Measurements from ENCODE around the gene C12orf76. TPM values are rescaled to one million over a fixed set of nuclear protein-coding genes. Genes with fewer than 3 reads are reported as not detected.

The C12orf76 gene
- total and polyA plus RNA-seq, 2 of the 4 experiments (the other 2 are of a cell fraction): 5.0 to 7.1 TPM

GRCh38 chr12:110067531-110067930 lies 19.2 kb upstream of the C12orf76 start:
- no peaks in the 10 kb centered on the region for H3K4me1 ChIP-seq (ENCODE audit: control insufficient read depth, insufficient read depth, low read length)
- H4K91ac ChIP-seq (ENCODE audit: insufficient read depth, low read depth, low read length): no peak overlapping the region
- ChIA-PET CTCF (no interaction called here), POLR2A (ENCODE audit: unreplicated experiment) (interaction anchor here (0.5 kb wide), 1 partner anchor 56 kb away, joined by 3 read pairs; the partner anchor contains the start of gene IFT81)
- H3K79me1 ChIP-seq (ENCODE audit: low read depth in 1 of 2, low read length in 2 of 2): no peaks in the 10 kb centered on the region
- H4K8ac ChIP-seq (ENCODE audit: low read depth in 2 of 2, low read length in 2 of 2): no peak overlapping the region
- no peak overlapping the region for H3K9ac ChIP-seq (ENCODE audit: low read depth, low read length)
- H2BK15ac ChIP-seq (ENCODE audit: low read depth, low read length): no peak overlapping the region
- H2AFZ ChIP-seq (replicated peaks; ENCODE audit: low read length, poor library complexity): no peak overlapping the region
- in situ Hi-C loops (cut with MboI; ENCODE audit: low sequenced_read_pairs) (no loop called here), dilution Hi-C loops (cut with HindIII; ENCODE audit: low sequenced_read_pairs, unreplicated experiment) (no loop called here), intact Hi-C loops (cut with micrococcal nuclease) (no loop called here)
- H2AK5ac ChIP-seq (ENCODE audit: low read depth, low read length): no peak overlapping the region
- no peak overlapping the region for H3K56ac ChIP-seq (ENCODE audit: extremely low read depth, insufficient read depth, low read length)
- DNase-seq (no peak), ATAC-seq (ENCODE audit: low read depth) (no peak)
- no peak overlapping the region for H3K18ac ChIP-seq (ENCODE audit: low read depth, low read length)
- peaks cover 5% of the 10 kb centered on the region; the same call in 1 of the 2 replicates for H3K9me1 ChIP-seq (ENCODE audit: insufficient read depth, low read length)
- H4K5ac ChIP-seq (ENCODE audit: low read depth, low read length): no peak overlapping the region
- no peak overlapping the region for H3K4me3 ChIP-seq (ENCODE audit: insufficient read depth, low read depth, low read length)
- TF ChIP-seq POLR2A (IDR thresholded peaks at IDR 0.05; ENCODE audit: low read depth, low read length): no peak
- TF ChIP-seq, protein P1, sequence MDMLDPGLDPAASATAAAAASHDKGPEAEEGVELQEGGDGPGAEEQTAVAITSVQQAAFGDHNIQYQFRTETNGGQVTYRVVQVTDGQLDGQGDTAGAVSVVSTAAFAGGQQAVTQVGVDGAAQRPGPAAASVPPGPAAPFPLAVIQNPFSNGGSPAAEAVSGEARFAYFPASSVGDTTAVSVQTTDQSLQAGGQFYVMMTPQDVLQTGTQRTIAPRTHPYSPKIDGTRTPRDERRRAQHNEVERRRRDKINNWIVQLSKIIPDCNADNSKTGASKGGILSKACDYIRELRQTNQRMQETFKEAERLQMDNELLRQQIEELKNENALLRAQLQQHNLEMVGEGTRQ (IDR thresholded peaks at IDR 0.05; ENCODE audit: low read depth, low read length): peak; percentile 68; the same call in 1 of the 2 replicates
- H2BK120ac ChIP-seq (ENCODE audit: low read depth, low read length): no peak overlapping the region
- no peak overlapping the region for H2BK20ac ChIP-seq (ENCODE audit: low read depth, low read length)
- no peaks in the 10 kb centered on the region for H3K9me3 ChIP-seq (ENCODE audit: control insufficient read depth, insufficient read depth, low read length)
- no peaks in the 10 kb centered on the region for H3K27me3 ChIP-seq (ENCODE audit: control insufficient read depth, insufficient read depth, low read length)
- H3K23ac ChIP-seq (ENCODE audit: low read depth, low read length): no peak overlapping the region
- no peak overlapping the region for H3K27ac ChIP-seq (ENCODE audit: insufficient read depth, low read length)
- H2BK5ac ChIP-seq (ENCODE audit: low read depth, low read length, poor library complexity, severe bottlenecking): no peak overlapping the region
- no peak overlapping the region for H3K14ac ChIP-seq (replicated peaks; ENCODE audit: low read depth, low read length)
- H3K36me3 ChIP-seq (ENCODE audit: control insufficient read depth, insufficient read depth, low read length): no peaks in the 10 kb centered on the region
- no peak overlapping the region for H3K4ac ChIP-seq (ENCODE audit: low read depth, low read length)
- H4K20me1 ChIP-seq (ENCODE audit: insufficient read depth, low read length): no peaks in the 10 kb centered on the region
- no peak overlapping the region for H2AK9ac ChIP-seq (replicated peaks; ENCODE audit: low read depth, low read length, poor library complexity)
- WGBS, 2 experiments (ENCODE audit: extremely low coverage in 2 of 2, insufficient read length in 1 of 2): no CpG with 5 or more reads among the region's 7 CpGs
- no TSS peak for BruUV-seq (replicated peaks)
- H3K4me2 ChIP-seq (ENCODE audit: low read depth, low read length): no peak overlapping the region
